Erythroblast (primary cell): ENCODE results near the gene PCDH9.

Experiments used
- DNase-seq, 2 experiments: peaks; one replicate each; lab custom pipeline; 2025; lab: John Stamatoyannopoulos, UW
- GATA1 ChIP-seq: IDR thresholded peaks from 2 replicates; pipeline ENCODE4 v1.6.1; 2011; ENCODE audit warnings: low read depth, mild to moderate bottlenecking, control low read depth, low read length, moderate library complexity
- POLR2A ChIP-seq: IDR thresholded peaks from 2 replicates; pipeline ENCODE4 v1.6.1; 2011; ENCODE audit warnings: mild to moderate bottlenecking, low read length

Gene PCDH9

GRCh38 chr13:67086260-67086659 is 143.9 kb downstream of the PCDH9 start:
- no peak for DNase-seq
- TF ChIP-seq GATA1 (no peak), POLR2A (no peak)

GRCh38 chr13:67084066-67084465 is 146.1 kb downstream of the PCDH9 start:
- TF ChIP-seq POLR2A: no peak
- no peak for TF ChIP-seq GATA1
- DNase-seq: no peak

GRCh38 chr13:67083519-67083918 is 146.6 kb downstream of the PCDH9 start:
- no peak for DNase-seq
- TF ChIP-seq GATA1: no peak
- no peak for TF ChIP-seq POLR2A

- TF ChIP-seq GATA1: no peak
- no peak for TF ChIP-seq POLR2A
Observed at GRCh38 chr13:67080351-67080750, 149.8 kb downstream of the PCDH9 start.

GRCh38 chr13:67078062-67078461 is 152.1 kb downstream of the PCDH9 start:
- TF ChIP-seq GATA1 (no peak), POLR2A (no peak)

More at GRCh38 chr13:67080351-67080750, 149.8 kb downstream of the PCDH9 start:
- DNase-seq: no peak

DNA sequence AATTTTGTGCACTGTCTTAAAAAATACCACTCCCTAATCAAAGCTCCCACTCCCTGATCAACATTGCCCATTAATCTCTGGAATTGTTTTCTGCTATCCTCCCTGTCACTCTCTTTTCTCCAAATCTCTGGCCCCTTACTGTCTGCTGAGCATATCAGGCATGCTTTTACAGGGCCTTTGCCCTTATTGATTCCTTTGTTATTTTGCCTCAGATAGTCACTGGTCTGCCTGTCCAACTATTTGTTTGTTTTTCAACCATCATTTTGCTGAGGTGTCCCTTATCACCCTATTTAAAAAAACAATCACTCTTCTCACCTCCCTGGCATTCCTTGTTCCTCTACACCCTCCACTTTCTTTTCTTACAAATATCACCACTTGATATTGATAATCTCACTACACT is 153.0 kb downstream of the PCDH9 start:
- TF ChIP-seq POLR2A (no peak), GATA1 (no peak)
- DNase-seq: no peak

More at GRCh38 chr13:67078062-67078461, 152.1 kb downstream of the PCDH9 start:
- no peak for DNase-seq

GRCh38 chr13:67076378-67076777 is 153.8 kb downstream of the PCDH9 start:
- no peak for TF ChIP-seq GATA1
- no peak for TF ChIP-seq POLR2A
- no peak for DNase-seq

DNA sequence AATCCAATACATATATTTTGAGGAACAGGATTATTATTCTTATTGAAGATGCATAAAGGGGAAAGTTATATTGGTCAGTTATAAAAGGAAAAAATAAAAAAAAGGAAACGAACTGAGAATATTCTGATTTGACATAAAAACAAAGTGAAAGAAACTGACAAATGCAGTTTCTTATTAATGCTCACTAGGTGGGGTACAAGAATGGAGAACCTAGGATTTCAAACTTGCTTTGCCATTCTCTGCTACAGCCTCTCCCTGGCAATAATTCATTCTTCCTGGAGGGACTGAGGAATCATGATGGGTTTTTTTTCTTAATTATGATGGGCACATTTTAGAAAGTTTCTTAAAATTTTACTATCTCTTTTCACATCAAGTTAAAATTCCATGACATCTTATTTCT is 154.9 kb downstream of the PCDH9 start:
- DNase-seq: no peak
- TF ChIP-seq POLR2A: no peak
- no peak for TF ChIP-seq GATA1

- TF ChIP-seq GATA1: no peak
- no peak for TF ChIP-seq POLR2A
- DNase-seq: no peak
Observed at GRCh38 chr13:67071918-67072598, 158.1 kb downstream of the PCDH9 start.

- no peak for DNase-seq
- TF ChIP-seq POLR2A: no peak
- no peak for TF ChIP-seq GATA1
Observed at GRCh38 chr13:67070306-67070705, 159.8 kb downstream of the PCDH9 start.

DNA sequence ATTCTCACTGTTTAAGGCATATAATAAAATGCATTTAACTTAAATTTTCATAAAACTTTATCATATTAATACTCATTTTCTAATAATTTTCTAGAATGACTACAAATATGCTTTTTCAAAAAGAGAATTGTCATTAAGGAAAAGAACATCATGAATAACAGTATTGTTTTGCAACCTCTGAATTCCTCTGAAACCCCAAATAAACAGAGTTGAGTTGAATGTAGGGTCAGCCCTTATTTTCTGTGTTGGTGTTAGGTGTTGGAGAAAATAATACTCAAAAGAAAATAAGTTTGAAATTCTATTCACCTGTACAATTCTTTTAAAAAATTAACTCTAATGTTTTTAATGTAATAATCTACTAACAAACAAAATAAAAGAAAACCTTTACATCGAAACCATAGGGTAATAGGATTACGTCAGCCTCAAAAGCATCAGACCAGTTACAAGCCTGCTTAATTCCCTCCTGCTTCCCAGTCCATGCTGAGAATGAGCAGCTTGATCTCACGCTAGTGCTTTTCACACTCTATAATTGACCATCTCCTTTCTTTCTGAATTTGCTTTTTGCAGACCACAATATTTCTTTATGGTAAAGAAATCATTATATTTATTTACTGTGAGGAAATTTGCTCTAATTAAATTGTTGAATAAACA is 160.9 kb downstream of the PCDH9 start:
- DNase-seq: no peak
- TF ChIP-seq GATA1 (no peak), POLR2A (no peak)

DNA sequence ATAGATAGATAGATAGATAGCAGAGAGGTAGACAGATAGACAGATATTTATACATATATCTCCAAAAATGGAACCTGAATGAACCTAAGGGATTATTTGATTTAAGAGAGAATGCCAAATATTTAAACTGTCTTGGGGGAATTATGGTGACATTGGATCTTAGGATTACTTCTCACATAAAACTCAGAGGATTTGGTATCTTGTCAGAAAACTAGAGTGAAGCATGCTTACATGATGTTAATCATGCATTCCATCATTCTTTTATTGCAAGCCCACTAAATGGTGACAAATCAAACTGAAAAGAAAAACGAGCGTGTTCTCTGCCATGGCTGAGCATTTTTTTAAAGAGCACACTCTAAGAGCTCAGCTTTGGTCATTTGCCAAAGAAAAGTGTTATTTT is 165.2 kb downstream of the PCDH9 start:
- TF ChIP-seq POLR2A (no peak), GATA1 (no peak)

DNA sequence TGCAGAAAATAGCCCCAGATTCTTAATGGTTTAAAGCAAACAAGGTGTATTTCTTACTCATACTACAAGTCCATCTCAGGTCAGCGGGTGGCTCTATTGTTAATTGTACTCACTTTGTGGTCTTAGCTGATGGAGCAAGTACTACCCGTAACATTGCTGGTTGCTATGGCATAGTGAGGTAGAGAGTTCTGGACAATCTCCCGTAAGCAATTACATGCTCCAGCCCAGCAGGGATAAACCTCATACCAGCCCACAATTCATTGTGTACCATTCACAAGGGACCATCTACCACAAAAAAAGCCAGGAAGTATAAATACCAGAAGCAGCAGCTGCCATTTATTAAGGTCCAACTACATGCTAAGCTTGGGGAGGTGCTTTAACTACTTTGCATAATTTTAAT is 167.1 kb downstream of the PCDH9 start:
- no peak for DNase-seq
- TF ChIP-seq GATA1 (no peak), POLR2A (no peak)

More for the DNA sequence above, 165.2 kb downstream of the PCDH9 start:
- no peak for DNase-seq

DNA sequence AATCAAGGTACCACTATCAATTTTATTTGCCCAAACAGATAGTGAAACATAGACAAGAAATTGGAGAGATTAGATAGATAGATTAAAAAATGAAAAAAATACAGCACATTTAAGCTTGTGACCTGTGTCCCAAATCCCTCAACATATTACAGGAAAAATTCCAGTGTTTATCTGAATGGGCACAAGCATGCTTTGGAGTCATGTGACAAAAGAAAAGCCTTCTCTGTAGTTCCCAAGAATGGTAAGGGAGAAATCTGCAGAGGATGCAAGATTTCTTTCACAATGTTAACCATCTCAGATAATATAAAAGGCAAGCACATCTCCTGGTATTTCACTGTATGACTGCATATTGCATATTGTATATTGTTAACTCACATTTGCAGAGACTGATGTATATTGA is 168.0 kb downstream of the PCDH9 start:
- DNase-seq: no peak
- TF ChIP-seq GATA1 (no peak), POLR2A (no peak)
